KOPT-K1 (cell line): Measurements from ENCODE around the gene CBR1.

Experiments used
- H3K27ac ChIP-seq: fragments of 200-600 bp; sonication (generic); 2 replicates; pipeline ENCODE4 v1.5.1; 2016; ENCODE audit warnings: antibody characterized with exemption, mild to moderate bottlenecking, low read depth, low read length; ENCODE audit not compliant: poor library complexity, severe bottlenecking
- H3K36me3 ChIP-seq: fragments of 200-600 bp; sonication (generic); 2 replicates; pipeline ENCODE4 v1.5.1; 2017; ENCODE audit warnings: antibody characterized with exemption, mild to moderate bottlenecking, low read length, moderate library complexity; ENCODE audit not compliant: insufficient read depth
- H3K9me3 ChIP-seq: fragments of 200-600 bp; sonication (generic); 2 replicates; pipeline ENCODE4 v1.5.1; 2017; ENCODE audit warnings: antibody characterized with exemption, low read length, mild to moderate bottlenecking; ENCODE audit not compliant: insufficient read depth, poor library complexity, severe bottlenecking

The CBR1 gene

GRCh38 chr21:36109868-36110267 is 40.0 kb downstream of the CBR1 start:
- Histone ChIP-seq H3K9me3 (no peaks in the 10 kb centered on the region), H3K27ac (no peak overlapping the region), H3K36me3 (no peaks in the 10 kb centered on the region)

GRCh38 chr21:36111238-36111637 is 41.4 kb downstream of the CBR1 start:
- Histone ChIP-seq H3K36me3 (no peaks in the 10 kb centered on the region), H3K27ac (no peak overlapping the region), H3K9me3 (no peaks in the 10 kb centered on the region)

- Histone ChIP-seq H3K9me3 (no peaks in the 10 kb centered on the region), H3K27ac (peak overlapping the region; percentile 67), H3K36me3 (no peaks in the 10 kb centered on the region)
Observed at GRCh38 chr21:36113647-36114428, 44.0 kb downstream of the CBR1 start.

- H3K27ac ChIP-seq, result no peak overlapping the region
- no peaks in the 10 kb centered on the region for H3K9me3 ChIP-seq
Observed at GRCh38 chr21:36115138-36115730, 45.4 kb downstream of the CBR1 start.

GRCh38 chr21:36117286-36117741 is 47.5 kb downstream of the CBR1 start:
- H3K36me3 ChIP-seq, result no peaks in the 10 kb centered on the region
- no peaks in the 10 kb centered on the region for H3K9me3 ChIP-seq
- H3K27ac ChIP-seq, result no peak overlapping the region

More at GRCh38 chr21:36115138-36115730, 45.4 kb downstream of the CBR1 start:
- H3K36me3 ChIP-seq, result no peaks in the 10 kb centered on the region

- Histone ChIP-seq H3K9me3 (no peaks in the 10 kb centered on the region), H3K36me3 (no peaks in the 10 kb centered on the region), H3K27ac (no peak overlapping the region)
Observed at GRCh38 chr21:36120304-36120888, 50.6 kb downstream of the CBR1 start.
